NAMALWA (cell line): ENCODE results near the gene BTF3L4.

Experiments
- DNase-seq: peaks from one replicate; pipeline ENCODE4 v3.0.0-alpha.2; 2015; ENCODE audit warnings: low spot score

Gene BTF3L4

DNA sequence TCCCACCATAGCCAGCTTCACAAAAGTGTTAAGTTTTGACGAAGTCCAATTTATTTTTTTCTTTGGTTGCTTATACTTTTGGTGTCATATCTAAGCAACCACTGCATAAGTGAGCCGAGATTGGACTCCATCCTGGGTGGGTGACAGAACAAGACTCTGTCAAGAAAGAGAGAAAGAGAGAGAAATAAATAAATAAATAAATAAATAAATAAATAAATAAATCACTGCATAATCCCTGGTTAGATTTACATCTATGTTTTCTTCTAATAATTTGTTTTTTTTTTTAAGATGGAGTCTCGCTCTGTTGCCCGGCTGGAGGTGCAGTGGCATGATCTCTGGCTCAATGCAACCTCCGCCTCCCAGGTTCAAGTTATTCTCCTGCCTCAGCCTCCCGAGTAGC, 67.5 kb downstream of the BTF3L4 start:
- DNase-seq = no peak

DNA sequence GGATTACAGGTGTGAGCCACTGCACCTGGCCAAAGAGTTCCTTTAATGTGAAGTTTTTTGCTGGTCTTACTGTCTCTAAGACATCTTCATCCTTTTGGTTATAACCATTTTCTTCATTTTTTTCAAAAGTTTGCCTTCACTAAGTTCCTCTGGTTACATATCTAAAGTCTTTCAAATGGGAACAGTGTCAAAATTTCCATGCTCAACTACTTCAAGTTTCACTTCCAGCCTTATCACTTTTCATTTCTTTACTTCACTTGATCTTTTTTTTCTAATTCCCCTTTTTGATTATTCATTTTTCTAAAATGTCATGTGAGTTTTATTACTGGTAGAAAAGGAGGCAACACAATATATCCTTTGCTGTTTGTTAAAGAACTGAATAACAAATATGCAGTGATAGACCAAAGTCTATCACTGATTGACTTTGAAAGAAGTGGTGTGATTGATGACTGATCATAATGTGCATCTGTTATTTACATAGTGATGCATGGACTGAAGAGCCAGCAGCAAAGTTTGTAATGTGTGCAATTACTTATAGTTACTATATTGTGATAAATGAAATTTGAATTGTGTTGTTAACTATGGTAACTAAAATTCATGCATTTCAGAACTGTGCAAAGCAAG, 69.8 kb downstream of the BTF3L4 start:
- no peak for DNase-seq

DNA sequence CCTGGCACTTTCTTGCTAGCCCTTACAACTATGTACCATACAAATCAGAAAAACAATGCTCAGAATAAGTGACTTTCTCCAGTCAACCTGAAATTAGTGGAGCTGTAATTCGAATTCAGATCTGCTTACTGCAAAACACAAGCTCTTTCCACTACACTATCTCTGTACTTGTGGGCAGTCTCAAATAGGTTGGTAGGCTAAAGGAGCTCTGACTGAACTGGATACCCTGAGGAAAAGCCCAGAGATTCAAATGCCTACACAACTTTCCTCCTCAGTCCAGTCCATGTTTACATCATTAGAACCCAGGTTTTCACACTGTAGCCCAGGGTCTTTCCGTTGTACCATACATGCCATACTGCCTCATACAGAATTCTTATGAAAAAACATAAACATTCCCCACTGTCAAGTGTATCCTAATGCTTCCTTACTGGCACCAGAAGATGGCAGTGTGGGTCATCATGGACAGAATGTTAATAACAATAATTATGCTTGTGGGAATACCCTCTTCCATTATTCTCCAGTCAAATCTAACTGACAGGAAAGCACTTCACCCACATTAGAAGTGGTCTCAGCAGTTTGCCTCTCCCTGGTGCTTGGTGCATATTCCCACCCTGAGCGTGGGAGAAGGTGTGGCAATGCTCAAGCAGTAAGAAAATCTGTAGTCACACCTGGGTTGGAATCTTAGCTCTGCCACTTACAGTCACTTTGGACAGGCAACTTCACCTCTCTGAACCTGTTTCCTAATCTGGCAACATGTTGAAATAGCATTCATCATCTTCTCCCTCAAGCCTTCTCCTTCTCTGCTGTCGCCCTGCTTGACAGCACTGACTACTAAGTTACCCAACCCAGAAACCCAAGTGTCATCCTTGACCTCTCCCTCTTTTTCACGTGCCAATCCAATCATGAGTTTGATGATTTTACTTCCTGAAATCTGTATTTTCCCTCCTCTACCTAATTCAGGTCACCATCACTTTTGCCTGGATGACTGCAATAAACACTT, 71.4 kb downstream of the BTF3L4 start:
- DNase-seq = peak; percentile 45

DNA sequence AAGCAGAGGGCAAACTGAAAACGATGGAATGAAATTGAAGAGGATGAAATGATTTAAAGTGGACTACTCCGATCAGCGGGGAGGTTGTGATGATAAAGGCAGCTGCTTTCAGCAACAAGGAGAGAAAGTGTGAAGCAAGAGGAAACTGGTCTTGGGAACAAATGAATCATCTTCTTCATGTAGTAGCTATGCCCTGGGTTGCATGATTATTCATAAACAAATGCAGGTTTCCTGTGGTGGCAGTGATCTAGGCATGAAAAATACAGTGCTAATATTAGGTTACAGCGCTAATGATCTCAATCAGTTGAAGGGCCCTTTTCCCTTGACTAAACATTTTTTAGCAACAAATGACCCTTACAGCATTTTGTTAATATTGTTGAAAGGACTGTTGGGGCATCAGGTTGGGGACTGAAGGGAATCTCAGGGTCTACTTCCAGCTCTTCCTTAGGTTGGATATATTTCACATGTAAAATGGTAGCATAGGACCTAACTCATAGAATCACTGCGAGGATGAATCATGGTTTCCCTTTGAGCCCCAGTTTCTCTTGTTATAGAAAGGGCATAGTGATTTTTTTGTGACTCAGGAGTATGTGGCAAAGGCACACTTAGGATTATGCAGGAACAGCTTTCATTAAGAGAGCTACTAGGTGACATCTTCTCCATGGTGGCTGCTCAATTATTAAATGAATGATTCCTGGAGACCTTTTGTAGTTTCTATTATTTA, 83.9 kb downstream of the BTF3L4 start:
- peak; percentile 26 for DNase-seq
